Liver (tissue), 9 donors: ENCODE results near the gene PGAM2. TPM values are rescaled to one million over a fixed set of nuclear protein-coding genes. Genes with fewer than 3 reads are reported as not detected.

Experiments
- DNase-seq: peaks from one replicate; pipeline ENCODE4 v3.0.0-alpha.2; 2017; ENCODE audit warnings: low spot score
- H3K27ac ChIP-seq, 2 donors: one replicate each; pipeline ENCODE4 v1.7.0; 2013; ENCODE audit warnings: inconsistent platforms in 2 of 2, low read length in 2 of 2, control low read depth in 1 of 2, low read depth in 1 of 2, mild to moderate bottlenecking in 1 of 2
- H3K27me3 ChIP-seq, 4 donors: one replicate each; pipeline versions ENCODE4 v1.6.1 to v1.7.0; 2013; ENCODE audit warnings: low read length in 3 of 4, inconsistent platforms in 1 of 4, mild to moderate bottlenecking in 1 of 4, moderate library complexity in 1 of 4; ENCODE audit not compliant: control insufficient read depth in 4 of 4, insufficient read depth in 4 of 4
- H3K36me3 ChIP-seq, 4 donors: one replicate each; pipeline versions ENCODE4 v1.6.1 to v1.7.0; 2013; ENCODE audit warnings: low read length in 3 of 4, mild to moderate bottlenecking in 3 of 4, low read depth in 1 of 4, moderate library complexity in 1 of 4; ENCODE audit not compliant: control insufficient read depth in 4 of 4, insufficient read depth in 3 of 4
- H3K4me1 ChIP-seq, 4 donors: one replicate each; pipeline versions ENCODE4 v1.6.1 to v1.7.0; 2013; ENCODE audit warnings: low read length in 3 of 4, mild to moderate bottlenecking in 3 of 4, moderate library complexity in 1 of 4; ENCODE audit not compliant: control insufficient read depth in 4 of 4, insufficient read depth in 4 of 4
- H3K4me3 ChIP-seq, 3 donors: one replicate each; pipeline versions ENCODE4 v1.6.1 to v1.7.0; 2013; ENCODE audit warnings: low read length in 3 of 3, control low read depth in 1 of 3, low read depth in 1 of 3, mild to moderate bottlenecking in 1 of 3
- H3K9ac ChIP-seq, 2 donors: one replicate each; pipeline ENCODE4 v1.7.0; 2013; ENCODE audit warnings: low read length in 2 of 2, mild to moderate bottlenecking in 2 of 2, moderate library complexity in 2 of 2, control low read depth in 1 of 2, low read depth in 1 of 2
- H3K9me3 ChIP-seq, 4 donors: one replicate each; pipeline versions ENCODE4 v1.6.1 to v1.7.0; 2013; ENCODE audit warnings: low read length in 3 of 4; ENCODE audit not compliant: control insufficient read depth in 4 of 4
- FOXA1 ChIP-seq: IDR thresholded peaks from 2 replicates; pipeline ENCODE4 v1.6.1; 2016; ENCODE audit warnings: antibody characterized with exemption
- GABPA ChIP-seq, 2 donors: IDR thresholded peaks in 1 of 2; conservative IDR thresholded peaks in 1 of 2; 2 replicates each; pipeline ENCODE4 v1.6.1; 2016; ENCODE audit warnings: antibody characterized with exemption in 2 of 2, mild to moderate bottlenecking in 1 of 2, moderate library complexity in 1 of 2
- HNF4A ChIP-seq, 2 donors: conservative IDR thresholded peaks; 2 replicates each; pipeline ENCODE4 v1.6.1; 2016; ENCODE audit warnings: antibody characterized with exemption in 2 of 2, mild to moderate bottlenecking in 2 of 2
- HNF4G ChIP-seq: IDR thresholded peaks from 2 replicates; pipeline ENCODE4 v1.6.1; 2016; ENCODE audit warnings: antibody characterized with exemption
- RAD21 ChIP-seq, 2 donors: IDR thresholded peaks; 2 replicates each; pipeline ENCODE4 v1.6.1; 2016; ENCODE audit warnings: antibody characterized with exemption in 2 of 2, mild to moderate bottlenecking in 2 of 2
- RXRA ChIP-seq, 2 donors: IDR thresholded peaks; 2 replicates each; pipeline ENCODE4 v1.6.1; 2017 to 2018; ENCODE audit warnings: antibody characterized with exemption in 2 of 2, mild to moderate bottlenecking in 1 of 2
- SP1 ChIP-seq: IDR thresholded peaks from 2 replicates; pipeline ENCODE4 v1.6.1; 2018; ENCODE audit warnings: antibody characterized with exemption, mild to moderate bottlenecking
- WGBS: extraction: QIAGEN DNeasy Blood & Tissue Kit; methylation state at CpG from one replicate; pipeline ENCODE4 v1.1.7; 2013; 5-methylcytosine and 5-hydroxymethylcytosine counted together
- polyA plus RNA-seq, 2 donors: library from polyadenylated mRNA; stranded (reverse) in 1 of 2; unstranded in 1 of 2; fragments of 200-250 nt in 1 of 2; fragments of >200 nt in 1 of 2; fragmentation: Nextera tagmentation in 1 of 2; extraction: Ambion mirVana in 1 of 2; gene quantifications; one replicate each; pipeline versions ENCODE4 v1.2.1 to v1.2.3, GENCODE V29; 2013 to 2015
- total RNA-seq, 2 donors: library from RNA; depleted of rRNA; stranded (reverse); fragments of >200 nt; gene quantifications; one replicate each; pipeline ENCODE4 v1.2.3, GENCODE V29; 2014
- TF ChIP-seq, protein P1 (sequence below): fragments of 150-350 bp; IDR thresholded peaks from 2 replicates; pipeline ENCODE4 v1.5.1; 2017; ENCODE audit warnings: improper control_type of control experiment, low read depth, low read length; ENCODE audit not compliant: missing input control
- TF ChIP-seq, protein P2 (sequence below): IDR thresholded peaks from 2 replicates; pipeline ENCODE4 v1.6.1; 2016; ENCODE audit warnings: antibody characterized with exemption, mild to moderate bottlenecking
- donor health status: healthy.
- donor health status: healthy.
- donor health status: healthy.
- donor health status: healthy.
- donor health status: healthy.

PGAM2 gene
- total and polyA plus RNA-seq, 4 donors, result 0.13 to 2.3 (median 0.49) TPM

DNA sequence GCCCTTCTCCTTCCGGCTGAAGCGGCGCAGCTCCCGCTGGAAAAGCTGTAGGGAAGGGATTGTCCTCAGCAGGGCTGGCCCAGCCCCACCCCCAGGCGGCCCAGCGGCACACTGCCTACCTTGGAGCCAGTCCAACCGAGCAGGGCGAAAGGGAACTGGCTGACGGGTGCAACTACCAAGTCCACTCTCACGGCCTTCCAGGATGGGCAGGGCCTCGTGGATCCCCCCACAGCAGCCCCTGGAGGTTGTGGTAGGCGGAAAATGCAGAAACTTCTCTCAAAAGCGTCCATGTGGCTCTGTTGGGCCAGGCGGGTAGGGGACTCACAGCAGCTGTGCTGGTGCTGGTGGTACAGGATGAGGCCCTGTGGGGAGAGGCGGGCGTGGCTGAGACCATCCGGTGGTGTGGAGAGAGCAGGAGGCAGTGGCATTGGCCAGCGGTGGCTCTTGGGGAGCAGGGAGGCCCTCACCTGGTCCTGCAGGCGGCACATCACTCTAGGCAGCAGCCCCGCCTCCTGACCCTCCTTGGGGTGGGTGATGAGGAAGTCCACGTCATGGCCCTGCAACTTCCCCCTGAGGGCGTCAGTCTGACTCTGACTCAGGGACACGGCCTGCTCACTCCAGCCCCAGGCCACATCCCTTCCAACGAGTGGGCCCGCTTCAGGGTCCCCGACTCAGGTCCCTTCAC lies 8.4 kb upstream of the PGAM2 start:
- Histone ChIP-seq H3K27me3 (no peaks in the 10 kb centered on the region), H3K9ac (no peak overlapping the region), H3K4me3 (no peak overlapping the region), H3K27ac (peak overlapping the region; percentile 39 to 62), H3K9me3 (no peaks in the 10 kb centered on the region), H3K4me1 (peaks cover 25 to 60% (median 43%) of the 10 kb centered on the region in 4 donors), H3K36me3 (peaks cover 4 to 23% (median 9%) of the 10 kb centered on the region in 4 donors)
- TF ChIP-seq RXRA (IDR thresholded peaks at IDR 0.05) (peak; percentile 25 to 52), GABPA (IDR thresholded peaks at IDR 0.05 in 1 of 2, conservative IDR thresholded peaks at IDR 0.05 in 1 of 2) (peak in 1 of 2 donors; percentile 14), RAD21 (IDR thresholded peaks at IDR 0.05) (peak in 1 of 2 donors; percentile 64), FOXA1 (no peak), HNF4A (conservative IDR thresholded peaks at IDR 0.05) (peak; percentile 41 to 56), SP1 (peak; percentile 44), HNF4G (no peak)
- TF ChIP-seq, protein P1, sequence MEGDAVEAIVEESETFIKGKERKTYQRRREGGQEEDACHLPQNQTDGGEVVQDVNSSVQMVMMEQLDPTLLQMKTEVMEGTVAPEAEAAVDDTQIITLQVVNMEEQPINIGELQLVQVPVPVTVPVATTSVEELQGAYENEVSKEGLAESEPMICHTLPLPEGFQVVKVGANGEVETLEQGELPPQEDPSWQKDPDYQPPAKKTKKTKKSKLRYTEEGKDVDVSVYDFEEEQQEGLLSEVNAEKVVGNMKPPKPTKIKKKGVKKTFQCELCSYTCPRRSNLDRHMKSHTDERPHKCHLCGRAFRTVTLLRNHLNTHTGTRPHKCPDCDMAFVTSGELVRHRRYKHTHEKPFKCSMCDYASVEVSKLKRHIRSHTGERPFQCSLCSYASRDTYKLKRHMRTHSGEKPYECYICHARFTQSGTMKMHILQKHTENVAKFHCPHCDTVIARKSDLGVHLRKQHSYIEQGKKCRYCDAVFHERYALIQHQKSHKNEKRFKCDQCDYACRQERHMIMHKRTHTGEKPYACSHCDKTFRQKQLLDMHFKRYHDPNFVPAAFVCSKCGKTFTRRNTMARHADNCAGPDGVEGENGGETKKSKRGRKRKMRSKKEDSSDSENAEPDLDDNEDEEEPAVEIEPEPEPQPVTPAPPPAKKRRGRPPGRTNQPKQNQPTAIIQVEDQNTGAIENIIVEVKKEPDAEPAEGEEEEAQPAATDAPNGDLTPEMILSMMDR, result peak; percentile 16
- DNase-seq, result no peak
- whole genome bisulfite sequencing, result 51% methylated on average over 26 of the region's 26 CpGs

DNA sequence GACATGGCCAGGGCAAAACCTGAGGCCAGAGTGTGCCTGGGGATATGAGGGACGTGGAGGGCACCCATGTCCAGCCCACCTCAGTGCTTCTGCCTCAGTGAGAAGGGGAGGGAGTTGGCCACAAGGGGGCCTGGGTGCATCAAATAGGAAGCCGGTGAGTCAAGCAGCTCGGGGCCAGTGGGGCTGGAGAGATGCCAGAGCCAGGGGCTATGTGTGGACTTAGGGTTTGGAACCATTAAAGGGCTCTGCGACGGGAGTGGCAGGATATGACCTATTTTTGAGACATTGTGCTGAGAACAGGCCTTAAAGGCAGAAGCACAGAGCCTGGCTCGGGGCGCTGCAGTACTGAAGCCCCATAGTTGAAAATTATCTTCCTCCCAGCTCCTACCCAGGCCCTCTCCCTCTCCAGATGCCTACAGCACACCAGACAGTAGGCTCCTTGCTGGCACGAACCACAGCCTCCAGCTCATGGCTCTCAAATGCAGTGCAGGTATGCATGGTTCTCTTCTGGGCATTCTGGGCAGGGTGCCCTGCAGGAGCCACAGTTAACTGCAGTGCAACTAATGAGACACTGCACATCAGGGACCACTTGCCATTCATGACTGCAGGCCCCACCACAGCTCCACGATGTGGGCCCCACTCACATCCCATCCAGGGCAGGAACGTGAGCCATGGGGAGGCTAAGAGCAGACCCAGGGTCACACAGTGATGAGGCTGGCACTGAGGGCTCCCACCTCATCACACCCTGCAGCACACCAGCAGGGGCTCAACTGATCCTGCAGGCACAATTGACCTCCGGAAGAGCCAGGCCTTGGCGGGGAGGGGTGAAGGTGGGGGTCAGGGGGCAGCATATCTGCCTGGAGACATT lies 7.2 kb upstream of the PGAM2 start:
- H3K9ac ChIP-seq, result no peak overlapping the region
- TF ChIP-seq, protein P2, sequence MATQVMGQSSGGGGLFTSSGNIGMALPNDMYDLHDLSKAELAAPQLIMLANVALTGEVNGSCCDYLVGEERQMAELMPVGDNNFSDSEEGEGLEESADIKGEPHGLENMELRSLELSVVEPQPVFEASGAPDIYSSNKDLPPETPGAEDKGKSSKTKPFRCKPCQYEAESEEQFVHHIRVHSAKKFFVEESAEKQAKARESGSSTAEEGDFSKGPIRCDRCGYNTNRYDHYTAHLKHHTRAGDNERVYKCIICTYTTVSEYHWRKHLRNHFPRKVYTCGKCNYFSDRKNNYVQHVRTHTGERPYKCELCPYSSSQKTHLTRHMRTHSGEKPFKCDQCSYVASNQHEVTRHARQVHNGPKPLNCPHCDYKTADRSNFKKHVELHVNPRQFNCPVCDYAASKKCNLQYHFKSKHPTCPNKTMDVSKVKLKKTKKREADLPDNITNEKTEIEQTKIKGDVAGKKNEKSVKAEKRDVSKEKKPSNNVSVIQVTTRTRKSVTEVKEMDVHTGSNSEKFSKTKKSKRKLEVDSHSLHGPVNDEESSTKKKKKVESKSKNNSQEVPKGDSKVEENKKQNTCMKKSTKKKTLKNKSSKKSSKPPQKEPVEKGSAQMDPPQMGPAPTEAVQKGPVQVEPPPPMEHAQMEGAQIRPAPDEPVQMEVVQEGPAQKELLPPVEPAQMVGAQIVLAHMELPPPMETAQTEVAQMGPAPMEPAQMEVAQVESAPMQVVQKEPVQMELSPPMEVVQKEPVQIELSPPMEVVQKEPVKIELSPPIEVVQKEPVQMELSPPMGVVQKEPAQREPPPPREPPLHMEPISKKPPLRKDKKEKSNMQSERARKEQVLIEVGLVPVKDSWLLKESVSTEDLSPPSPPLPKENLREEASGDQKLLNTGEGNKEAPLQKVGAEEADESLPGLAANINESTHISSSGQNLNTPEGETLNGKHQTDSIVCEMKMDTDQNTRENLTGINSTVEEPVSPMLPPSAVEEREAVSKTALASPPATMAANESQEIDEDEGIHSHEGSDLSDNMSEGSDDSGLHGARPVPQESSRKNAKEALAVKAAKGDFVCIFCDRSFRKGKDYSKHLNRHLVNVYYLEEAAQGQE, result no peak
- TF ChIP-seq, protein P1, result peak; percentile 37
- TF ChIP-seq RAD21 (IDR thresholded peaks at IDR 0.05), result peak; percentile 60 to 75
- peak; percentile 65 for DNase-seq
- no peak overlapping the region for H3K4me3 ChIP-seq
- H3K4me1 ChIP-seq, result peaks cover 25 to 50% (median 43%) of the 10 kb centered on the region in 4 donors
- peak overlapping the region in 1 of 2 donors; percentile 39 for H3K27ac ChIP-seq
- H3K27me3 ChIP-seq, result no peaks in the 10 kb centered on the region
- peaks cover 0 to 11% (median 2%) of the 10 kb centered on the region in 4 donors for H3K36me3 ChIP-seq
- WGBS, result 67% methylated on average over 12 of the region's 12 CpGs
- H3K9me3 ChIP-seq, result no peaks in the 10 kb centered on the region
